Measurements from ENCODE around the gene RAD21L1. TPM values are rescaled to one million over a fixed set of nuclear protein-coding genes. Genes with fewer than 3 reads are reported as not detected.

RAD21L1 gene
- total and polyA plus RNA-seq, 4 donors, result 0.02 to 0.23 TPM; not detected in 2

- no peaks in the 10 kb centered on the region for H3K9me3 ChIP-seq (ENCODE audit: control insufficient read depth in 4 of 4, insufficient read depth in 3 of 4, low read length in 3 of 4)
- peak overlapping the region in 1 of 2 donors; percentile 59 for H3K27ac ChIP-seq (ENCODE audit: low read depth in 1 of 2, low read length in 1 of 2)
- 89 to 91% methylated on average over 9 of the region's 9 CpGs for WGBS, 2 donors
- ATAC-seq (ENCODE audit: insufficient read depth, low FRiP score) (no peak), DNase-seq (no peak)
- no peak for TF ChIP-seq CTCF (IDR thresholded peaks at IDR 0.05; ENCODE audit: control extremely low read depth, extremely low read depth)
- H3K36me3 ChIP-seq (ENCODE audit: control insufficient read depth in 4 of 4, insufficient read depth in 4 of 4, low read length in 4 of 4), result no peaks in the 10 kb centered on the region
- H3K4me1 ChIP-seq (ENCODE audit: control insufficient read depth in 5 of 5, insufficient read depth in 5 of 5, low read length in 5 of 5), result peaks cover 0 to 7% (median 0%) of the 10 kb centered on the region in 5 donors
- no peak overlapping the region for H3K9ac ChIP-seq (ENCODE audit: insufficient read depth in 1 of 2, low read length in 2 of 2)
- H3K27me3 ChIP-seq (ENCODE audit: control insufficient read depth in 3 of 3, insufficient read depth in 3 of 3, low read length in 2 of 3), result no peaks in the 10 kb centered on the region
- H3K4me3 ChIP-seq, result no peak overlapping the region
Measured at GRCh38 chr20:1299522-1299921, 73.7 kb downstream of the RAD21L1 start.

- Histone ChIP-seq H3K4me1 (ENCODE audit: control insufficient read depth in 5 of 5, insufficient read depth in 5 of 5, low read length in 5 of 5) (peaks cover 0 to 7% (median 0%) of the 10 kb centered on the region in 5 donors), H3K4me3 (no peak overlapping the region), H3K36me3 (ENCODE audit: control insufficient read depth in 4 of 4, insufficient read depth in 4 of 4, low read length in 4 of 4) (peaks cover 0 to 7% (median 0%) of the 10 kb centered on the region in 4 donors), H3K27me3 (ENCODE audit: control insufficient read depth in 3 of 3, insufficient read depth in 3 of 3, low read length in 2 of 3) (no peaks in the 10 kb centered on the region), H3K9me3 (ENCODE audit: control insufficient read depth in 4 of 4, insufficient read depth in 3 of 4, low read length in 3 of 4) (no peaks in the 10 kb centered on the region), H3K9ac (ENCODE audit: insufficient read depth in 1 of 2, low read length in 2 of 2) (no peak overlapping the region), H3K27ac (ENCODE audit: low read depth in 1 of 2, low read length in 1 of 2) (no peak overlapping the region)
- TF ChIP-seq CTCF (IDR thresholded peaks at IDR 0.05; ENCODE audit: control extremely low read depth, extremely low read depth), result no peak
- DNase-seq (no peak), ATAC-seq (ENCODE audit: insufficient read depth, low FRiP score) (no peak)
- 90 to 96% methylated on average over 18 of the region's 18 CpGs for WGBS, 2 donors
Measured at GRCh38 chr20:1300083-1300840, 74.4 kb downstream of the RAD21L1 start.

GRCh38 chr20:1301031-1301529, 75.2 kb downstream of the RAD21L1 start:
- Histone ChIP-seq H3K4me1 (ENCODE audit: control insufficient read depth in 5 of 5, insufficient read depth in 5 of 5, low read length in 5 of 5) (peaks cover 0 to 7% (median 0%) of the 10 kb centered on the region in 5 donors), H3K36me3 (ENCODE audit: control insufficient read depth in 4 of 4, insufficient read depth in 4 of 4, low read length in 4 of 4) (peaks cover 0 to 13% (median 0%) of the 10 kb centered on the region in 4 donors), H3K27ac (ENCODE audit: low read depth in 1 of 2, low read length in 1 of 2) (no peak overlapping the region), H3K27me3 (ENCODE audit: control insufficient read depth in 3 of 3, insufficient read depth in 3 of 3, low read length in 2 of 3) (no peaks in the 10 kb centered on the region), H3K4me3 (no peak overlapping the region), H3K9ac (ENCODE audit: insufficient read depth in 1 of 2, low read length in 2 of 2) (no peak overlapping the region), H3K9me3 (ENCODE audit: control insufficient read depth in 4 of 4, insufficient read depth in 3 of 4, low read length in 3 of 4) (no peaks in the 10 kb centered on the region)
- DNase-seq (no peak), ATAC-seq (ENCODE audit: insufficient read depth, low FRiP score) (no peak)
- WGBS, 2 donors, result 66 to 68% methylated on average over 9 of the region's 9 CpGs
- no peak for TF ChIP-seq CTCF (IDR thresholded peaks at IDR 0.05; ENCODE audit: control extremely low read depth, extremely low read depth)

All from lung (tissue), 12 donors.